GM19351 (cell line): ENCODE results near the gene CMKLR1.

ENCODE experiments used
- ATAC-seq: cut with Tn5 transposase; IDR thresholded peaks from one replicate; pipeline ENCODE4 v1.9.1; 2021; ENCODE audit warnings: mild to moderate bottlenecking, moderate library complexity; ENCODE audit not compliant: unreplicated experiment

CMKLR1 gene, protein sequence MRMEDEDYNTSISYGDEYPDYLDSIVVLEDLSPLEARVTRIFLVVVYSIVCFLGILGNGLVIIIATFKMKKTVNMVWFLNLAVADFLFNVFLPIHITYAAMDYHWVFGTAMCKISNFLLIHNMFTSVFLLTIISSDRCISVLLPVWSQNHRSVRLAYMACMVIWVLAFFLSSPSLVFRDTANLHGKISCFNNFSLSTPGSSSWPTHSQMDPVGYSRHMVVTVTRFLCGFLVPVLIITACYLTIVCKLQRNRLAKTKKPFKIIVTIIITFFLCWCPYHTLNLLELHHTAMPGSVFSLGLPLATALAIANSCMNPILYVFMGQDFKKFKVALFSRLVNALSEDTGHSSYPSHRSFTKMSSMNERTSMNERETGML

DNA sequence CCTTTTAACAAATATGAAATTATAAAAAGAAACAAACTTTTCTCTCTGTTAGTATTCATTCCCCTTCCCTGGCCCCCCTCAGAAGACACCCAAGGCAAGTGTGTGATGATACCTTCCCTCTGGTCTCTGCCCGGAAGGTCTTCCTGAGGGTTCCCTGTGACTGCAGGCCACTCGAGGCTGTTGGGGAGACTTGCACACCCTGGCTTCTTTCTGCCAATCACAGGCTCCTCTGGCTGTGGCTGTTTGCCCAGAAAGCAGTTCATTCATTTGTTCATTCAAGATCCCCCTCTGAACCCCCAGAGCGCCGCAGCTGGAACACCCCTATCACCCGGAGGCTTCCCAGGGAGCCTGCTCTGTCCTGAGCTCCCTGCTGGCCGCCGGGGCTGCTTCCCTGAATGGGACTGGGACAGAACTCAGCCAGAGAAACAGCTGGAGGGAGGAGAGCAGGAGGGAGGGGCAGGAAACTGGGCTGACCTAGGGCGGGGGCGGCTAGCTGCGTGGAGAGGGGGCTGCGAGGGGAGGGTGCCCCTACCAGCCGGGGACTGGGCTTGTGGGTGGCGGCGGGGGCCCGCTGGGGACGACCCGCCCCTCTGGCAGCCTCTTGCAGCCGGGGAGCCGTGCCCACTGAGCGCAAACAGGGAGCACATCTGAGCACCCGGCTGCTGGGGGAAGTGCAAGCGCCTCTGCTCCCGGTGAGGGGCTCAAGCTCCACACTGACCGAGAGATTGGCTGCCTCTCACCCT, at the start of gene CMKLR1:
TSS of gene CMKLR1 (minus strand) at position 397 of the 743 bp plus-strand sequence. CDS start 45,720 bp downstream, outside the sequence.
- no peak for ATAC-seq

DNA sequence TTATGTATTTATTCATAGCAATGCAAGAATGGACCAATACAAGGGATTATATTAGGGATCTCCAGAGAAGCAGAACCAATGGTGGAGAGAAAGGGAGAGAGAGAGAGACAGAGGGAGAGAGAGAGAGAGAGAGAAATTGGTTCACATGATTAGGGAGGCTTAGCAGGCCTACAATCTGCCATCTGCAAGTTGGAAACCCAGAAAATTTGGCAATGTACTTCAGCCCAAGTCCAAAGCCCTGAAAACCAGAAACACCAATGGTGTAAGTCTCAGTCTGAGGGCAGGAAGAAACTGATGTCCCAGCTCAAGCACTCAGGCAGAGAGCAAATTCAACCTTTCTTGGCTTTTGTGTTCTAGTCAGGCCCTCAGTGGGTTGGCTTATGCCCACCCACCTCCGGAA, 48.7 kb upstream of the CMKLR1 start:
- ATAC-seq: no peak

GRCh38 chr12:108386709-108387360, 47.7 kb upstream of the CMKLR1 start:
- ATAC-seq: no peak

GRCh38 chr12:108382437-108382801, 43.3 kb upstream of the CMKLR1 start:
- no peak for ATAC-seq

DNA sequence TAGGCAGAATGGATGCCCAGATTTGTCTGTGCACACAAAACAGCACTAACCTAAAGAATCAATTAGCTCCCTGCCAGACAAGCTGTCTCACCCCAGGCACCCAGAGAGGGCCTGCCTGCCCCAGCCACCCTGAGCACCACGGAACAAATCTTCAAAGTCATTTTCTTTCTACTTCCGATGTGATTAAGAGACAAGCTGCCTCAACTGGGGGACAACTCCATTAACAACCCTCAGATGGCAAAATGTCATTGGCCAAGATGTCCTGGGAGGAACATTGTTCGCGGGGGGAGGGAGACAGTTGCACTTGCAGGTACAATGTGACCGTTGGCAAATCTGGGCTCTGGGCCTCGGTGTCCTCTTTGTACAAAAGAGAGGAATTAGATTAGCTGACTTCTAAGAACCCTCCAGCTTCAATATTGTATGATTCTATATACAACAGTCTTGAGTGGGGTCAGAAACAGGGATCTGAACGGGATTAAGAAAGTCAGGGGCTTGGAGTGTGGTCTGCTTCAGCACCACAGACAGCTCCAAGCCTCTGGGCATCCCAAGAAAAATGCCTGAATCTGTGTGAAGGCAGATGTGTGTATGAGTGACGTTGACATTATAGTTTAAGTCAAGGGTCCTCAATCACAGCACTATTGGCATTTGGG, 42.8 kb upstream of the CMKLR1 start:
- ATAC-seq: no peak

DNA sequence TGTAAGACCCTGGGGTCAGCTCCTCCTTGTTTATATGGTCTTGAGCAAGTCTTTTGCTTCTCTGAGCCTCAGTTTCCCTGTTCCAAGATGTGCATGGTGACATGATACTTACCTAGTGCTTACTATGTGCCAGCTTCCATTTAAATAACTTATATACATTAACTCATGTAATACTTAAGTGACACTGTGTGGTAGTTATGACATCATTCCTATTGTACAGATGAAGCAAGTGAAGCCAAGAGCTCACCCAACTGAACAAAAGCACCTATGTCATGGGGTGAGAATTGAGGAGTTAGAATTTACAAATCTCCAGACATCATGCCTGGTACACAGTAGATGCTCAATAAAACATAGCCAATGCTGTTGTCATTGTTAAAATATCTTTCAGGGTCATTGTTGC, 41.3 kb upstream of the CMKLR1 start:
- no peak for ATAC-seq

DNA sequence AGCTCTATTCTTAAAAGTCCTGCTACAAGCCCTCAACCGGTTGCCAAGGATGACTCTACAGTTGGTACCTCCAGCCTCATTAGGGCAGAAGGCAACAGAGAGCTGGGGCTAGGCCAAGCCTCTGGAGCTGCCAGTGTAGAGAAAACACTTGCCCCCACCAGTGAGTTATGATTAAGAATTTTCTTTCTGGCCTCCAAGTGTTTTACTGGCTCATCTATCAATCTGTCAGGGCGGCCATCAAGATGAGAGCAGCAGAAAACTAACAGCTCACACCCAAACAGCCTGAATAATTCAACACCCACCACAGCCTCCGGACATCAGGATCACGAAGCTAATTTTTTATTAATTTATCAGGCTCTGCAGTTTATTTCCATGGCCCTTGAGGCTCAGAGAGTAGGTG, 40.7 kb upstream of the CMKLR1 start:
- ATAC-seq: no peak

- ATAC-seq: no peak
Observed at GRCh38 chr12:108378926-108379325, 39.8 kb upstream of the CMKLR1 start.

DNA sequence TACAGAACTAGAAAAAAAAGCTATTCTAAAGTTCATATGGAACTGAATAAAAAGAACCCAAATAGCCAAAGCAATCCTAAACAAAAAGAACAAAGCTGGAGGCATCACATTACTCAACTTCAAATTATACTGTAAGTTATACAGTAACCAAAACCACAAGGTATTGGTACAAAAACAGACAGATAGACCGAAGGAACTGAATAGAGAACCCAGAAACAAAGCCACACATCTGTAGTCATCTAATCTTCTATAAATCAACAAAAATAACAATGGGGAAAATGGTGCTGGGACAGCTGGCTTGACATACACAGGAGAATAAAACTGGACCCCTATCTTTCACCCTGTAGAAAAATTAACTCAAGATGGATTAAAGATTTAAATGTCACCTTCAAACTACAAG, 38.1 kb upstream of the CMKLR1 start:
- no peak for ATAC-seq

- ATAC-seq: no peak
Observed at GRCh38 chr12:108375986-108376663, 37.0 kb upstream of the CMKLR1 start.

DNA sequence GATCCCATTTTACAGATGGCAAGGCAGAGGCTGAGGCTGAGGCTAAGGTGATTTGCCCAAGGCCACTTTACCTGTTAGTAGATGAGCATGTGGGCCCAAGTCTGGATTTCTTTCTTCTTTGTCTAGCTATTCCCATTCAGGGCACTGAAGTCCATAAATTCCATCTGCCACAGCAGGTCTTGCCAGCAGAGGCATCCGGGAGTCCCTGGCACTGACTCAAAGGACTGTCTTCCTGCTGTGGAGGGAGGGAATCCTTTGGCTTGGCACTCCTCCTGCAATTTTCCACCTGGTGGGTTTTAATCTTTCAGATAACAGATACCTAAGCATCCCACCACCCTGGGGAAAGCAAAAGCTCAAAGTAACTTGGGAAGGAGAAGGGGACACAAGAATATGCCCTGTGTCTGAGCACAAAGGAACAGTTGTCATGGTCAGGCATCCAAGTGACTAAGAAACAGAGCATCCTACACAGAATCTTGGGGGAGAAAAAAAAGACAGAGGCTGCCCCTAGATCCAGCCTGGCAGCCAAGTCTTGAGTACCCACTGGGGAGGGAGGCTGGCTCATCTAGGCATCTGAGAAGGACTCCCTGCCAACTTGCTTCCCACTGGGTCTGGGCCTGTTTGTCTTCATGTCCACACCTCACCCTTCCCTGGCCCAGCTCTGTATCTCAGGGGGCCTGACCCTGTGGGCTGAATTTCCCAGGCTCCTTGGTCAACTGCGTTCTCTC, 35.6 kb upstream of the CMKLR1 start:
- no peak for ATAC-seq

GRCh38 chr12:108373111-108373510, 34.0 kb upstream of the CMKLR1 start:
- ATAC-seq: no peak

- no peak for ATAC-seq
Observed at GRCh38 chr12:108371801-108372344, 32.8 kb upstream of the CMKLR1 start.

- ATAC-seq: no peak
Observed at GRCh38 chr12:108370415-108370814, 31.3 kb upstream of the CMKLR1 start.

GRCh38 chr12:108369736-108370396, 30.8 kb upstream of the CMKLR1 start:
- no peak for ATAC-seq

DNA sequence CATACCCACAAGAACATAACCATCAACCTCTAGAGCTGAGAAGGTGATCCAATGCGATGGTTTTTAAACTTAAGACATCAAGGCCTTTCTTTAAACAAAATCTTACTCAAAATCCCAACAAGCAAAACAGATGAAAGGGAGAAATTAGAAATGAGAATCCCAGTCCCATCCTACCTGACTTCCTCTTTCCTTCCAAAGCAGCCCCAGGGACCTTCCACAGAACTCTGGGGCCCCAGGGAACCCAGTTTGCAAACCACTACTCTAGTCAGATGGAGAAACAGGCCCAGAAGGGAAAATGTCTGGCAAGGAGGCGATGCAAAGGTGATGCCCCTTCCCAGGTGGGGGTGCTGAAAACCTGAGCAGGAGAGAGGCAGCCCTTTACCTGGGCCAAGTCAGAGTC, 29.0 kb upstream of the CMKLR1 start:
- no peak for ATAC-seq

- no peak for ATAC-seq
Observed at GRCh38 chr12:108367436-108367835, 28.3 kb upstream of the CMKLR1 start.

DNA sequence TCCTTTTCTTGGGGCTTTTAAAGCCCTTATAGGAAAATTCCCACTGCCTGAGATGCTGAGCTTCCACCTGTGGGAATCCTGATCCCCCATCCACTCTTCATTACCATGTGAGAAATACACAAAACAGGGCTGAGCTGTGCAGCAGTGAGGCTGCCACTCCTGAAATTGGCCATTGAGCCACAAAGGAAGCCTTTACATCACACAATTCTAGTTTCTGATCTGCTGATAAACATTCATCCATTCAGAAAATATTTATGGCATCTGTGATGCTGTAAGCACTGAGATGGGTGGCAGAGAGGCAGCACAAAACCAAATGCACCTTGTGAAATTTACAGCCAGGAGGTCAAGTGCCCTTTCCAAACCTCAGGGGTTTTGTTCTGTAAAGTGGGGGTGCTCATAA, 26.2 kb upstream of the CMKLR1 start:
- no peak for ATAC-seq

- no peak for ATAC-seq
Observed at GRCh38 chr12:108364879-108365278, 25.8 kb upstream of the CMKLR1 start.
